HS-5 (cell line): ENCODE results near the gene LPCAT1.
"Not testable (repeated sequence)": the region's sequence is repeated elsewhere in the genome, so short reads cannot be mapped to it uniquely, and the experiment has no call there.

Experiments used
- DNase-seq: peaks from one replicate; pipeline ENCODE4 v3.0.0-alpha.2; 2012; ENCODE audit warnings: low read depth

LPCAT1 gene

DNA sequence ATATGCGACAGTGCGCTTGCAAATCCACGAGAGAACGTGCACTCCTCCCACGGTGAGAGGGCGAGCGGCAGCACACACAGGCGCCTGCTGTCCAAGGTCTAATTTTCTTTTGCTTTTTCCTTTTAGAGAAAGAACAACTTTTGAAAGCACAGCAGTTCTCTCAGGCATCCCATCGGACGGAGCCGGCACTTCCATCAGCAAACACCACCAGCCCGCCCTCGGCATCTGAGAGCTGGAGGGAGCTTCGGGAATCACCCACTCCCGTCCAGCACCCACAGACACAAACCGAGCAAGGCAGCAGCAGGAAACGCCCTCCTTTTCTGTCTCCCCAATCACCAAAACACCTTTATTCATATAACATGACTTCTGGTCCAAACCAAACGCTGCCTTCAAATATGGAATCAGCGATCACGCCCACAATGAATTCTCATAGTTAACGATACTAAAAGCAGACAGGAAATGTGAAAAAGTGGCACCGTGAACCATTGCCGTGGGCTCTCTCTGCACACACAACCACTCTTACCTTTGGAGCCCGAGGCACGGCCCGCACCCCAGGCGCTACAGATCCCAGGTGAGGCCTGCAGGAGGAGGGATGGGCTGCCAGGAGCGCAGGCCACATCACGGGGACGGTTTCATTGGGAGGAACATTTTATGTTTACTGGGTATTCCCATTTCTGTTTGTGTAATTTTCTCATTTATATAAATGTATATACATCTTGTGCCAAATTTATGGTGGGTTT, 14.2 kb downstream of the LPCAT1 start:
- DNase-seq = no peak

DNA sequence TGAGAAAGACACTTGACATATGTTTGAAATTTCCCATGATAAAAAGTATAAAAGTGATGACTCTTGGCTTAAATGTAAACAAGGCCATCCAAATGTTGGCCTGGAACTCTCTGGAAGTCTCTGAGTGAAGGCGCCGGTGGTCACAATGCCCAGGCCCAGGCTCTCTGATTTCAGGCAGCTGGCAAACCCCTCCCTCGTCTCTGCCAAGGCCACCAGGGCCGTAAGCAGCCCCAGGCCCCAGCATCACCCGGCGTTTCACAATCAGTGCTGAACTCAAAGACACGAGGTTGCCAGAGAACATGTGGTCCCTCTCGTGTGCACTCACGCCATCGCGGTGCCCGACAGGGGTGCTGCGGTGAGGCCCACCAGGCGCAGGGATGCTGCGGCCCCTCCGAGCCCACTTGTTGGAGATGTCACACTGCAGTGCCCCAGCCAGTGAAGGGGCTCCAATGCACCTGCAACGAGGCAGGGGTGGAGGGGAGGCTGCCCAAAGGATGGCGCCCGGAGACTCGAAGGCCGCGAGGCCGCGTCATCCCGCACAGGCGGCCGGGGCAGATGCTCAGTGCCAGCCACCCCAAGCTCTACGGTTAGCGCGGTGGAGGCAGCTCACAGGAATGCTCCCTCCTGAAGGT, 15.0 kb downstream of the LPCAT1 start:
- no peak for DNase-seq

DNA sequence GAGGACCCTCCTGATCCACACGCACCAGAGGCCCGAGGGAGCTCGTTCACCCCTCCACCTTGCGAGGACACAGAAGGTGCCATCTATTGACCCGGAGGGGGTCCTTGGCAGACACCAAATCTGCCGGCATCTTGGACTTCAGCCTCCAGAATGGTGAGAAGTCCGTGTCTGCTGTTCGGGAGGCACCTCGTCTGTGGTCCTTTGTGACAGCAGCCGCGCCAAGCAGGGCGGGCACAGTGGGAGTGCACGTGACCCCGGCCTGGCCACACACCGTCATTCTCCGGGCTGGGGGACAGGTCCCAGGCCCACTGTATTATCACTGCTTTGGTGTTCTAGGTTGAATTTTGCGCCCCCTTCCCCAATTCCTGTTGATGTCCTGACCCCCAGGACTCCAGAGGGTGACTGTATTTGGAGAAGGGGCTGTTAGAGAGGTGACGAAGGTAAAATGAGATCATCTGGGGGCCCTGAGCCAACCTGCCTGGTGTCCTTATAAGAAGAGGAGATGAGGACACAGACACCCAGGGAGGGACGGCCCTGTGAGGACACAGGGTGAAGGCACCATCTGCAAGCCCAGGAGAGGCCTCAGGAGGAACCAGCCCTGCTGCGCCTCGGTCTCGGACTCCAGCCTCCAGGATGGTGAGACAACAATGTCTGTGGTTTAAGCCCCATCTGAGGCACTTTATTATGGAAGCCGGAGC, 15.7 kb downstream of the LPCAT1 start:
- no peak for DNase-seq

DNA sequence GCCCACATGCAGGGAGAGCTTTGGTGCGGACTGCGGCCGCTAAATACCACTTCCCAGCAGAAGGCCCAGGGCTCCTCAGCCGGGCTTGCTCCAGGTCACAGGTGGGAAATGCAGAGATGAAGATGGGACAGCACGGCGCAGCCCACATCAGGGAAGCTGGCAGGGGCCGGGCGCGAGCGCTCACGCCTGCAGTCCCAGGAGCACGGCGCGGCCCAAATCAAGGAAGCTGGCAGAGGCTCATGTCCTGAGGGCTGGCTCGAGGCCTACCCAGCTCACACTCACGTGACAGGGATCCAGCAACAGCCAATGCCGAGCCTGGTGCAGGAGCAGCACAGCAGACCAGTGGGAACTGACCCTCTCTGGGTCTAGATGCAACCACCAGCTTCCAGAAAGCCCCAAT, 16.3 kb downstream of the LPCAT1 start:
- no peak for DNase-seq

DNA sequence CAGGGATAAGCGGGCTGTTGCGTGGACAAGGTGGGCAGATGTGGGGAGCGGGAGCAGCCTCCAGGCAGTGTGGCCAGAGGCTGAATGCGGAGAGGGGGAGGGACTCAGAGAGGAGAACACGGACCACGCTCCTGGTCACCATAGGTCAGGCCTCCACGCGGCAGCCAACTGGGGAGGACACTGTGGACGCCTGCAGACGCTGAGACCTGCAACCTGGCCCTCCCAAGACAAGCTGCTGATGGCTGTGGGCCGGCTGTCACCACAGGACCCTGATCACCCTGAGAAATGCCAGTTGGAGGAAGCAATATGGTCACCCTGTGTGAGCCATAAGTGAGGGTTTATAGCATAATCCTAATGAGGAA, 16.8 kb downstream of the LPCAT1 start:
- no peak for DNase-seq

DNA sequence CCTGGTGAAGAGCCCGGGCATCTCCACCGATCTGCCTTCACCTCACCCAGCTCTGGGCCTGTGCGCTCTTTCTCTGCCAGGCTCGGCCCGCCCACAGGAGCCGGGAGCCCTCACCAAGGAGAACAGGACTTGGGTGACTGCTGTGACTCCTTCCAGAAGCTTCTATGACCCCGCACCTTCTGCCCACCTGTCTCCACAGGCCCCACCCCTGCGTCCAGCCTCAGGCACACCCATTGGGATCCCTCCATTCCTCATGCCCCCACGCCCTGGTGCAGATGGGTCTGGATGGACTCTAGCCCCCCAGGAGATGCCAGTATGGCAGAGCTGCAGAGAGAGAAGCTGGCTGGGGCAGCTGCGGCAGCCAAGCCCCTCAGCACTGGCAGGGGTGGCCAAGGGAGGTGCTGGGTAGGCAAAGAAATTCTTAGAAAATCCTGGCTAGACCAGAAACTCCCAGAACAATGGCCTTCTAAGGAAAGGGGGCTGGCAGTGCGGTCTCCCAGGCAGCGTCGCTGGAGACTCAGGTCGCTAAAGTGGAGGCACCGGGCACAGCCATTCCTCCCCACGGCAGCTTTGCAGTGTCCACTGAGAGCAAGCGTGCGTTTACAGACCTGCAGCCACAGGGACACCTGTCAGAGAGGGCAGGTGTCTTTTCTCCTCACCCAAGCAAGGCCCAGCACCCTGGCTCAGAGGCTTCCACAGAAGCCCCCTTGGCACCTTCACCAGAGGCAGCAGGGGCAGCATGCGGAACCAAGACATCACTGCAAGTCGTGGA, 17.3 kb downstream of the LPCAT1 start:
- DNase-seq = no peak

DNA sequence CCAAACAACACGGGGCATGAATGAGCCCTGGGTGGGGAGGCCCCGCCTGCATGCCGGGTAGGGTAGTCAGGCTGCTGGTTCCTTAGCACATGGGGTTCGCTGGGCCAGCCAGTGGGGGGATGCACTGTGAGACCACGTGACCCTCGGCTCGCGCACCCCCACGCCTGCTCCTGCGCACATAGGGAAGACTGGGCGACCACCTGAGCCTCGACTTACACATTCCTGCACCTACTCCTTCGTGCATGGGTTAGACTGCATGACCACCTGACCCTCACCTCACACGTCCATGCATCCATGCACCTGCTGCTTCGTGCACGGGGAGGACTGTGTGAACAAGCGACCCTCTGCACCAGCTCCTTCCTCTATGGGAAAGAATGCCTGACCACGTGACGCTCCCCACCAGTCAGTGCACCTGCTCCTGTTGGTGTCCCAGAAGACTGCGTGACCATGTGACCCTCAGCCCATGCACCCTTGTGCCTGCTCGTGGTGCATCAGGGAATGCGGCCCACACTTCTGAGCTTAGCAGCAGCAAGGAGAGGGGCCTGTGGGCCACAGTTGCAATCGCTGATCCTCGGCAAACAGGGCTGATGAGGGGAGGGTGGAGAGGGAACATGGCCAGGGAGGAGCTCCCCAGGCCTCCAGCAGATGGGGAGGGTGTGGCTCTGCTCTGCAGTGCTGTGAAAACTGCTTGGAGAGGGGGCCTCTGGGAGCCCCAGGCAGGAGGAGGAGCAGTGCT, 18.1 kb downstream of the LPCAT1 start:
- DNase-seq = no peak

DNA sequence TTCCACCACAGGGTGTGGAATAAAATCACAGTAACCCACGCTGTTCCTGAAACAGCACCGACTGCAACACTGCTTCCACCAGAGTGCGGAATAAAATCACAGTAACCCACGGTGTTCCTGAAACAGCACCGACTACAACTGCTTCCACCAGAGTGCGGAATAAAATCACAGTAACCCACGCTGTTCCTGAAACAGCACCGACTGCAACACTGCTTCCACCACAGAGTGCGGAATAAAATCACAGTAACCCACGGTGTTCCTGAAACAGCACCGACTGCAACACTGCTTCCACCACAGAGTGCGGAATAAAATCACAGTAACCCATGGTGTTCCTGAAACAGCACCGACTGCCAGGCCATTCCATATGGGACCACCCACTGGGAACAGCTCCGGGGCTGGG, 18.7 kb downstream of the LPCAT1 start:
- DNase-seq = not testable (repeated sequence)

DNA sequence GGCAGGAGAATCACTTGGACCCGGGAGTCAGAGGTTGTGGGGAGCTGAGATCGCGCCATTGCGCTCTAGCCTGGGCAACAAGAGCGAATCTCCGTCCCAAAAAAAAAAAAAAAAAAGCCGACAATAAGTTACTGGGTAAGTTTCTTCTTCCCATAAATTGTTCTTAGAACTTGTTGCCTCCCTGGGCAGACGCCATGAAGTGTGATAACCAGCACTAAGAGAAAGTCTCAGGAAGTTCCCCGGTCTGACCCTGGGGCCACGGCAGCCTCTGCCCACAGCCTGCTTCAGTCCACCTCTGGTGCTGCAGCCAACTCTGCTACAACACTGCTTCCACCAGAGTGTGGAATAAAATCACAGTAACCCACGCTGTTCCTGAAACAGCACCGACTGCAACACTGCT, 19.1 kb downstream of the LPCAT1 start:
- DNase-seq = no peak

DNA sequence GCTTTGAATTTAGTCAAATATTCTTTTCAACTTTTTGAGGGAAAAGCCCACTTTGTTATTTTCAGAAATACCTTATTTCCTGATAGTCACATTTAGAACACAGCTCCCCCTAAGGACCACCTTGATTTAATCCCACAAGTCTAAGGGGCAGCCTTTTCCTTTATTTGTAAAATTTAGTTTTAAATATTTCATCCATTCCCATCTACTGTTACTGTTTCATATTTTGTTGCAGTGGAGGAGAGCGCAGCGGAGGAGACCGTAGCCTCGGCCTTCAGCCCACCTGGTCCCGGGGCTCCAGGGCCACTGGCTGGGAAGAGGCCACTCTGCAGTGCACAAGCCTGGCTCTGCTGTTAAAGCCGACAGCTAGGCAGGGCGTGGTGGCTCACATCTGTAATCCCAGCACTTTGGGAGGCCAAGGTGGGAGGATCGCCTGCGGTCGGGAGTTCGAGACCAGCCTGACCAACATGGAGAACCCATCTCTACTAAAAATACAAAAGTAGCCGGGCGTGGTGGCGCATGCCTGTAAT, 19.6 kb downstream of the LPCAT1 start:
- no peak for DNase-seq

DNA sequence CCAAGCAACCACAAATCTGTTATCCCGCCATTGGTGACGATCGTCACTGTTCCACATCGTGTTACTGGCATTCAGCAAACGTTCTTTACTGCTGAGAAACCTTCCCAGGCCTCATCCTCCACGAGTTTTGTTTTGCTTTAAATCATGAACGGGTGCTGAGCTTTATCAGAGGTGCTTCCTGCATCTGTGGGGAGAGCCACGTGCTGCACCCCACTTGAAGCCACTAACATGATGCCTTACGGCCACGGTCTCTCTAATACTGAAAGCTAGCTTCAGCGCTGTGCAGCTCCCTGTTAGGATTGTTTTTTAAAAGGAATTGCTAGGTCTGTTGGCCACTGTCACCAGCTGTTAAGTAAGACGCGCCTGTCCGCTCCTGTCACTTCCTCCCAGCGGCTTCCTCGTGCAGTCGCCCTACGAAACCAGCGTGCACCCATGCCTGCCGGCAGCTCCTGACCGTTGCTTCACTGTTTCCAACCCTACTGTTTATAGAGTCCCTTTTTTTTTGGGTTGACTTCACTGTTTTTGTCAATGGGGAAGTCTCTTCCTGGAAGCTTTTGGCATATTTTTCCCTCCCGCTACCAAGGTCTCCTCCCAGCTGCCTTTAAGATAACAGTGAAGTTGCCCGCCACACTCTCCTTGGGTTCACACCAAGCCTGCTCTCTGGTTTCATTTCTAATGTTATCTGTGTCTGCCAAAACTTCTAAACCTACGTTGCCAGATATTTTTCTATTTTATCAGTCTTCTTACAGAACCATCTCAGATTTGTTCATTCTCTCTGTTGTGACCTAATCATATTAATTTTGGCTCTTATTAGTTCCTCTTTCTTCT, 20.3 kb downstream of the LPCAT1 start:
- no peak for DNase-seq

DNA sequence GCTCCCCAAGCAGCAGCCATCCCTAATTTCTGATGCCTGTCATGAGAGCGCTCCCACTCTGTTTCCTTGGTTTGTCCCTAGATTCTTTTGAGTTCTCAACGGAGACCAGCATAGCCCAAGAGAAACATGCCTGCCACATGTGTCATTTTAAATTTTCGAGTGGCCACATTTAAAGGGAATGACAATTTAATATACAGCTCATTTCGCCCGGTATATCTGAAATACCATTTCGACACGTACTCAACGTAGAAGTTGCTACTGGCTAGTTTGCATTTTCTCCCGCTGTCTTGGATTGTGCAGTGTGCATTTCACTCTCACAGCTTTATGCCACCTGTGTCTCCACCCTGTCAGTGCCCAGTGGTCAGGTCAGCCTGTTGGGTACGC, 21.0 kb downstream of the LPCAT1 start:
- no peak for DNase-seq

DNA sequence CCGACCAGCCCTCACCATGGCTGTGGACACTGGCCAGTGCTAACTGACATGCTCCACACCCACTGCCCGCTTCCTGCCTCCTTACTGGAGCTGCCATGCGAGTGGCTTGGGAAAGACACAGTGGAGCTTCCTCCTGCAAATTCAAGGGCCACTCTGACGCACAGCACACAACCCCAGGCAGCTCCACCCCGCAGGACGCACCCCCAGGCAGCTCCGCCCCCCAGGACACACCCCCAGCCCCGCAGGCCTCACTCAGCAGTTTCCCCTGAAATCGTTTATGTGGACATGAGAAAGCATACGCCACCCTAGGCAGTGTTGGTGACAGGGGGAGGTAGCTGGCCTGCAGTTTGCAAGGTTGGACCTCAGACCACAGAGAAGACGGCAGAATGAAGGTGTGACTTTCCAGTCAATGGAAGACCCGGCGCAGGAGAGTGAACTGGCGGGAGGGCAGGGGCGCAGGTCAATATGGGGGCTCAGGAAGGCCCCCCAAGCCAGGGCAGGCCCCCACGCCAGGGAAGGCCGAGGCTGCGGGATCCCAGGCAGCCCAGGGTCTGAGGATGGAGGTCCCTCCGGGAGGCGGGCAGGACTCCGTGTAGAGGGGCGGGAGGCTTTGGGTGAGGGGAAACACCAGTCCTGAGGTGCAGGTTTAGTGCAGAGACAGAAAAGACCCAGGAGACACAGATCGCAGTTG, 21.6 kb downstream of the LPCAT1 start:
- DNase-seq = no peak

DNA sequence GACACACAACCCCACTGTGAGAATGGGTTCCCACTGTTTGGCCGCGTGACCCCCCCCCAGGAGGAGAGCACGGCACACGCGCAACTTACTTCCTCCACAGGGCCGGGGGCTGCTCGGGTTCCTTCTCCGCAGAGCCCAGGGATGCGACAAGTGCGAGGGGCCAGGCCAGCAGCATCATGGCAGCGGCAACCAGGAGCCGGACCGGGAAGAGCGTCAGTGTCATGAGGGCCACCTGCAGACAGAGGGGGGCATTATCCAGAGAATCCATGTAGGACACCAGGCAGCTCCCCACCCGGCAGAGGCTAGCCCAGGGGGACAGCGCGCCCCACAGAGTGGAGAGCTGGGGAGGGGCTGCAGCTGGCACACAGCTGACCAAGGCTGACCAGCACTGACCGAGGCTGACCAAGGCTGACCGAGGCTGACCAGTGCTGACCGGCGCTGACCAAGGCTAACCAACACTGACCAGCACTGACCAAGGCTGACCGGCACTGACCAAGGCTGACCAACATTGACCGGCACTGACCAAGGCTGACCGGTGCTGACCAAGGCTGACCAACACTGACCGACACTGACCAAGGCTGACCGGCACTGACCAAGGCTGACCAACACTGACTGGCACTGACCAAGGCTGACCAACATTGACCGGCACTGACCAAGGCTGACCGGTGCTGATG, 22.3 kb downstream of the LPCAT1 start:
- no peak for DNase-seq

DNA sequence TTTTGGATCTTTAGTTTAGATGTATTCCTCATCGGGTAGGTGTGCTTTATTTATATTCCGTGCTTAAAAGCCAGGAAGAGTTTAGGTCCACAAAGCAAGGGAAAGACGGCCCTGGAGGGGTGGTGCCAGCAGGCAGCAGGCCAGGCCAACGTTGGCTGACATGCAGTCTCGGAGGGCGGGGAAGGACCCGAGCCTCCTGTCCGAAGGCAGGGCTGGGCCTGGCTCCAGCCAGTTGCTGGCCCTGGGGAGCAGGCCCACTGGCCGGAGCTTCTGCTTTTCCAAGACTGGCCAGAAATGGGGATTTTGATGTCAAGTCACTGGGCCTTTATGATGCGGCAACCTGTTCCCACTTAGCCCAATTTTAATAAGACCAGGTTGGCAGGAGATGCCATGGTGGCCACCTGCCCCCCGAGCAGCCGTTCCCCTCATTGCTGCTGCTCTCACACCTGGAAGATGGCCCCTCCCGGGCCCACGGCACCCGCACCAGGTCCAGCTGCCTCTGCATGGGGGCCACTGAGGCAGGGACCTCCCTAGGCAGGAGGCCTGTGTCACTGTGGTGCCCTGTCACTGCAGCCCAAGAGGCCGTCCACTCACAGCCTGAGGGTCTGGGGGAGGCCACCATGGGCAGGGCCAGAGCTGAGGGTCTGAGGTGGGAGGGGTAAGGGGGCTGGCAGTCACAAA, 23.2 kb downstream of the LPCAT1 start:
- no peak for DNase-seq

DNA sequence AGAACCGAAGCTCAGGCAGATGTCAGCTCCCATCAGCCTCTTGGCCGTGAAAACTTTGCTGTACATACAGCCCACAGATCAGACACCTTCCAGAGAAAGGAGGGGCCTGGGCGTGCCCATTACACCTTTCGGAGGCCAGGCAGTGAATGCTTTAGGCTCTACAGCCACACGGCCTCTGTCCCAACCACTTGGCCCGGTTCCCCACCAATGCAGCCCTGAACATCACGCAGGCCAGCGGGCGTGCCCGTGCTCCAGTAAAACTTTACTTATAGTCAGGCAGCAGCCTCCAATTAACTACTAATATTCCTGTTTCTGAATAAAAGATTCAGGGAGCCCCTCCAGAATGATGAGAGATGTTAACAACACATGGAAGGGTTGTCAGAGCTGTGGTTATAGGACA, 23.9 kb downstream of the LPCAT1 start:
- DNase-seq = no peak

DNA sequence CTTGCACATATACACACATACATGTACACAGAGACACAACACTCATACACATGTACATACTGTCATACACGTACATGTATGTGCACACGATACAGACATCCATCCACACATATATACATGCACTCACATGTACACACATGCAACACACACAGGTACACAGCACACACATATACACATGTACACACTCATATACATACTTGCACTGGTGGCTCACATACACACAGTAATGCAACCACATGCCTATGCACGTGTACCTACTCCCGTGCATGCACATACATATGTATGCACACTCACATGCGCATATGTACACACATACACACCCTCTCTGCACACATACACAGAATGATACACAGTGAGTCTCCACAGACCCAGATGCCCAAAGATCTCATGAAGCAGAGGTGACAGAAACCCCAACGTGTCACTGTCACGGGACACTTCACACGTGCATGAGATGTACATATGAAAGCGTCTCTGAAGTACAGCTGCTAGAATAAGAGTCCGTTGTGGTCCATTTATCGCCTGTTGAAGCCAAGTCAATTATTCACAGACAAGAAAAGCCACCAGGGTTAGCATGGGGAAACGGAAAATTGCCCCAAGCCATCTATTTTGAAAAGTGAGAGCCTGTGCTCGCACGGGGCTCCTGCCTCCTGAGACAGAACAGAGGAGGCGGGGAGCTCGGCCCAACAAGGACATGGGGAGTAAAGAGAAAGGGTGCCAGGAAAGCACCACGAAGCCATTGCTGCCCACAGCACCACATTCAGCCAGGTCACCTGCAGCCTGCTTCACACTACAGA, 24.9 kb downstream of the LPCAT1 start:
- no peak for DNase-seq
